Measurements from ENCODE around the gene DNM3. TPM values are rescaled to one million over a fixed set of nuclear protein-coding genes. Genes with fewer than 3 reads are reported as not detected.

DNM3 gene
- total and polyA plus RNA-seq, 9 of the 15 experiments (the other 6 are each of a cell fraction or from before 2014, with no cell fraction given) = 0.08 to 0.36 (median 0.22) TPM; not detected in 1

- TF ChIP-seq RERE (CRISPR knock-in tag; IDR thresholded peaks at IDR 0.05; ENCODE audit: borderline replicate concordance) (0 out of 2 replicates have a peak, but pooled peaks have one; percentile 40), DMBX1 (CRISPR knock-in tag; IDR thresholded peaks at IDR 0.05; ENCODE audit: borderline replicate concordance) (0 out of 2 replicates have a peak, but pooled peaks have one; percentile 39), PHF20 (IDR thresholded peaks at IDR 0.05; ENCODE audit: partially characterized antibody) (peak; percentile 95), ZMIZ1 (IDR thresholded peaks at IDR 0.05; ENCODE audit: low read depth in 2 of 2, low read length in 2 of 2) (peak in 1 of 2 experiments; percentile 68; a peak in 1 of 4 replicates), PHF8 (IDR thresholded peaks at IDR 0.05; ENCODE audit: borderline replicate concordance, low read length) (peak; percentile 88), NUFIP1 (IDR thresholded peaks at IDR 0.05; ENCODE audit: partially characterized antibody) (no peak), IRF2 (CRISPR knock-in tag; IDR thresholded peaks at IDR 0.05) (no peak)
- TF ChIP-seq, protein P1, sequence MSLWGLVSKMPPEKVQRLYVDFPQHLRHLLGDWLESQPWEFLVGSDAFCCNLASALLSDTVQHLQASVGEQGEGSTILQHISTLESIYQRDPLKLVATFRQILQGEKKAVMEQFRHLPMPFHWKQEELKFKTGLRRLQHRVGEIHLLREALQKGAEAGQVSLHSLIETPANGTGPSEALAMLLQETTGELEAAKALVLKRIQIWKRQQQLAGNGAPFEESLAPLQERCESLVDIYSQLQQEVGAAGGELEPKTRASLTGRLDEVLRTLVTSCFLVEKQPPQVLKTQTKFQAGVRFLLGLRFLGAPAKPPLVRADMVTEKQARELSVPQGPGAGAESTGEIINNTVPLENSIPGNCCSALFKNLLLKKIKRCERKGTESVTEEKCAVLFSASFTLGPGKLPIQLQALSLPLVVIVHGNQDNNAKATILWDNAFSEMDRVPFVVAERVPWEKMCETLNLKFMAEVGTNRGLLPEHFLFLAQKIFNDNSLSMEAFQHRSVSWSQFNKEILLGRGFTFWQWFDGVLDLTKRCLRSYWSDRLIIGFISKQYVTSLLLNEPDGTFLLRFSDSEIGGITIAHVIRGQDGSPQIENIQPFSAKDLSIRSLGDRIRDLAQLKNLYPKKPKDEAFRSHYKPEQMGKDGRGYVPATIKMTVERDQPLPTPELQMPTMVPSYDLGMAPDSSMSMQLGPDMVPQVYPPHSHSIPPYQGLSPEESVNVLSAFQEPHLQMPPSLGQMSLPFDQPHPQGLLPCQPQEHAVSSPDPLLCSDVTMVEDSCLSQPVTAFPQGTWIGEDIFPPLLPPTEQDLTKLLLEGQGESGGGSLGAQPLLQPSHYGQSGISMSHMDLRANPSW (CRISPR knock-in tag; IDR thresholded peaks at IDR 0.05) = peak; percentile 47; the same call in 1 of the 2 replicates
- TF ChIP-seq, protein P2, sequence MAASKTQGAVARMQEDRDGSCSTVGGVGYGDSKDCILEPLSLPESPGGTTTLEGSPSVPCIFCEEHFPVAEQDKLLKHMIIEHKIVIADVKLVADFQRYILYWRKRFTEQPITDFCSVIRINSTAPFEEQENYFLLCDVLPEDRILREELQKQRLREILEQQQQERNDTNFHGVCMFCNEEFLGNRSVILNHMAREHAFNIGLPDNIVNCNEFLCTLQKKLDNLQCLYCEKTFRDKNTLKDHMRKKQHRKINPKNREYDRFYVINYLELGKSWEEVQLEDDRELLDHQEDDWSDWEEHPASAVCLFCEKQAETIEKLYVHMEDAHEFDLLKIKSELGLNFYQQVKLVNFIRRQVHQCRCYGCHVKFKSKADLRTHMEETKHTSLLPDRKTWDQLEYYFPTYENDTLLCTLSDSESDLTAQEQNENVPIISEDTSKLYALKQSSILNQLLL (CRISPR knock-in tag; IDR thresholded peaks at IDR 0.05; ENCODE audit: borderline replicate concordance) = no peak
- TF ChIP-seq, protein P3, sequence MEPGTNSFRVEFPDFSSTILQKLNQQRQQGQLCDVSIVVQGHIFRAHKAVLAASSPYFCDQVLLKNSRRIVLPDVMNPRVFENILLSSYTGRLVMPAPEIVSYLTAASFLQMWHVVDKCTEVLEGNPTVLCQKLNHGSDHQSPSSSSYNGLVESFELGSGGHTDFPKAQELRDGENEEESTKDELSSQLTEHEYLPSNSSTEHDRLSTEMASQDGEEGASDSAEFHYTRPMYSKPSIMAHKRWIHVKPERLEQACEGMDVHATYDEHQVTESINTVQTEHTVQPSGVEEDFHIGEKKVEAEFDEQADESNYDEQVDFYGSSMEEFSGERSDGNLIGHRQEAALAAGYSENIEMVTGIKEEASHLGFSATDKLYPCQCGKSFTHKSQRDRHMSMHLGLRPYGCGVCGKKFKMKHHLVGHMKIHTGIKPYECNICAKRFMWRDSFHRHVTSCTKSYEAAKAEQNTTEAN (CRISPR knock-in tag; IDR thresholded peaks at IDR 0.05) = 0 out of 2 replicates have a peak, but pooled peaks have one; percentile 87
Observed at GRCh38 chr1:172443666-172444453, 602.6 kb downstream of the DNM3 start, which contains the start of gene PIGC (continued).
